ENCODE measurements around the gene CPNE8.
"Not testable (repeated sequence)": the region's sequence is repeated elsewhere in the genome, so short reads cannot be mapped to it uniquely, and the experiment has no call there.

CPNE8 gene

DNA sequence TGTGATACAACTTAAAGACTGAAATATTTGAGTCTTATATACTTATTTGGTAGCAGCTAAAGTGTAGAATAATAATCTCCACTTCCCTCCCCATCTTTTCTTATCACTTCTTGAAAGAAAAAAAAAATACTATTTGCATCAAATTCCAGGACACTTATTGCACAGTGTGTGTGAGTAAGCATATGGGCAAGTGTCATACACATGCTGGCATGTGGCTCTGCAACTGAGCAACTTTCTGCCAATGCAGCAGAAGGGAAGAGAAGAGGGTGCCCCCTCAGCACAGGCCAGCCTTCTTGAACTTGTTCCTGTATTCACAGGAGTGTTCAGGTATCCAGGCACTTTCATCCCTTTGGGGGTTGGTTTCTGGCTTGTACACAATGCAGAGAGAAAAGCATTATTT lies 145.8 kb downstream of the CPNE8 start:
- Histone ChIP-seq H4K20me1 (no peaks in the 10 kb centered on the region), H3K9me3 (no peaks in the 10 kb centered on the region), H3K27ac (no peak overlapping the region), H3K4me2 (no peak overlapping the region), H3K36me3 (no peaks in the 10 kb centered on the region), H3K27me3 (no peaks in the 10 kb centered on the region), H3K4me1 (no peaks in the 10 kb centered on the region), H3K9ac (no peak overlapping the region), H3K4me3 (no peak overlapping the region)
- no peak for TF ChIP-seq Cebpa-rat (IDR thresholded peaks at IDR 0.05)

DNA sequence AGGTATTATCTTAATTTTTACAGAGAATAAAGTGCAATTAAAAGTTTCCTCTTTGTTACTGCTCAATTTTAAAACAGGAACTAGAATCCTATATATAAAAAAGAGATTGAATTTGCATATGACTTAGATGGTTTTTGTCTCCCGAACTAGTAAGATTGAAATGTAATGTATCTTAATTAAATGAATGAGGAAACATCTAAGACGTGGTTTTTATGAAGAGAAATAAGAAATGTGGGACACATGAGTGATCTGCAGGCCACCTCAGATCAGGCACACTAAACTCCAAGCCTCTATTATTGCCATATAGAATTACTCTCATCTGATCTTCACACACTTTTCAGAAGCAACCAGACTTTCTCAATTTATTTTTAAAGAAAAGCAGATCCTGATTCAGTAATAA lies 158.6 kb downstream of the CPNE8 start:
- H3K9ac ChIP-seq = no peak overlapping the region
- no peaks in the 10 kb centered on the region for H3K36me3 ChIP-seq
- H3K27ac ChIP-seq = no peak overlapping the region
- no peaks in the 10 kb centered on the region for H3K27me3 ChIP-seq
- H3K9me3 ChIP-seq = peaks cover 7% of the 10 kb centered on the region; the same call in 1 of the 2 replicates
- H3K4me1 ChIP-seq = no peaks in the 10 kb centered on the region
- H3K4me2 ChIP-seq = no peak overlapping the region
- H3K4me3 ChIP-seq = no peak overlapping the region
- no peaks in the 10 kb centered on the region for H4K20me1 ChIP-seq
- TF ChIP-seq Cebpa-rat (IDR thresholded peaks at IDR 0.05) = no peak

DNA sequence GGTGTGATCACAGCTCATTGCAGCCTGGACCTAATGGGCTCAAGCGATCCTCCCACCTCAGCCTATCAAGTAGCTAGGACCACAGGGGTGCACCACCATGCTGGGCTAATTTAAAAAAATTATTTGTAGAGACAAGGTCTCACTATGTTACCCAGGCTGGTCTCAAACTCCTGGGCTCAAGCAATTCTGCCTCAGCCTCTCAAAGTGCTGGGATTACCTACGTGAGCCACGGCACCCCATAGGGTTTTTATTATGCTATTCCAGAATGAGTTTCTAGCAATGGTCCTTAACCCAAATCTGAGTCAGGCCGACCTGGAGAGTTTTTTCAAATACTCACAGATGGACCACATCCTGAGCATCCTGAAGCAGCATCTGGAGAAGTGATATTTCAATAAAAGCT lies 159.8 kb downstream of the CPNE8 start:
- Histone ChIP-seq H4K20me1 (no peaks in the 10 kb centered on the region), H3K9ac (no peak overlapping the region), H3K27ac (no peak overlapping the region), H3K36me3 (no peaks in the 10 kb centered on the region), H3K27me3 (no peaks in the 10 kb centered on the region), H3K9me3 (peaks cover 7% of the 10 kb centered on the region; the same call in 1 of the 2 replicates), H3K4me2 (no peak overlapping the region), H3K4me3 (no peak overlapping the region), H3K4me1 (no peaks in the 10 kb centered on the region)
- no peak for TF ChIP-seq Cebpa-rat (IDR thresholded peaks at IDR 0.05)

DNA sequence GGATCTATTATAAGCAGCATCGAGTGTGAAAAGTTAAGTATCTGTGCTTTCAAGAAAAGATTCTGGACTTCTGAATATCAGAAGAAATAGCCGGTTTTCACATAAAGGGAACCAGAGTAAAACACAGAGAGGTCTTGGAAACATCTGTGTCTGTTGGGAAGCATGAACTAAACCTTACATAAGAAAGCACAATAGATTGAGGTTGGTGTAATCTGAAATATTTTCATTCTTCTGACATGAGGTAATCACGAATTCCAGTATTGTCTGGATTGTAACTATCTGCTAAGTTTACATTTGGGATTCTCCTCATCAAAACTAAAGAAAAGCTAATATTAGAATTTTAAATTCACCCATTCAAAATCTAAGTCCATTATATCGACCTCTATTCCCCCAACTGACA lies 161.3 kb downstream of the CPNE8 start:
- Histone ChIP-seq H3K9ac (no peak overlapping the region), H4K20me1 (no peaks in the 10 kb centered on the region), H3K27me3 (no peaks in the 10 kb centered on the region), H3K36me3 (no peaks in the 10 kb centered on the region), H3K9me3 (no peaks in the 10 kb centered on the region), H3K4me1 (no peaks in the 10 kb centered on the region), H3K4me3 (no peak overlapping the region), H3K27ac (no peak overlapping the region), H3K4me2 (no peak overlapping the region)
- TF ChIP-seq Cebpa-rat (IDR thresholded peaks at IDR 0.05) = no peak

DNA sequence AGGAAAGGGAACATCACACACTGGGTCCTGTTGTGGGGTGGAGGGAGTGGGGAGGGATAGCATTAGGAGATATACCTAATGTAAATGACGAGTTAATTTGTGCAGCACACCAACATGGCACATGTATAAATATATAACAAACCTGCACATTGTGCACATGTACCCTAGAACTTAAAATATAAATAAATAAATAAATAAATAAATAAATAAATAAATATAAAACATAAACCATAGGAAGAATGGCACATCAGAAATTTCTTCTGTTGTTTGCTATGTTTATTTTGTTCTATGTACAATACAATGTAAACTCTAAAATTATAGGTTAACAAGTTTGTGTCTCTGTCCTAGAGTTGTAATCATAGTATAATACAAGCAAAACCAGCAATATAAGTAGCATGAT lies 162.9 kb downstream of the CPNE8 start:
- not testable (repeated sequence) for H4K20me1 ChIP-seq

DNA sequence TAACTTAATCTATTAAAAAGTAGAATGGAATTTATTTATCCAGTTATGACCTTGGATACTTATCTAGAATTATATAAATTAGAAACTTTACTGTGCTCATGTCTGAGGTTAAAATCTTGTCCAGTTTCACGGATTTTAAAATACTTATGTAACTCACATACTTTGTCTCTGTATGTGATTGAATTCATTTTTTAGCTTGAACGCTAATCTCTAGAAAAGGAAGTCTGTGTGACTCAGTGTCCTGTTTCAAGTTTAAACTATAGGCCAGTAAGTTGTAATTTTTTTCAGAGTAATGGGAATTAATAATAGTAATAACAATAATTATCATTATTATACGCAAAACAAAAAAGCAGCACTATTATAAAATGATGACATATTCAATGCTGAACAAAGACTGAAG lies 168.6 kb downstream of the CPNE8 start:
- no peak for TF ChIP-seq Cebpa-rat (IDR thresholded peaks at IDR 0.05)
- H3K4me3 ChIP-seq = no peak overlapping the region

More for the DNA sequence above, 162.9 kb downstream of the CPNE8 start:
- H3K27me3 ChIP-seq, H3K4me1 ChIP-seq, H3K4me3 ChIP-seq, H3K36me3 ChIP-seq, H3K27ac ChIP-seq, H3K4me2 ChIP-seq, H3K9ac ChIP-seq, H3K9me3 ChIP-seq: not testable (repeated sequence)

DNA sequence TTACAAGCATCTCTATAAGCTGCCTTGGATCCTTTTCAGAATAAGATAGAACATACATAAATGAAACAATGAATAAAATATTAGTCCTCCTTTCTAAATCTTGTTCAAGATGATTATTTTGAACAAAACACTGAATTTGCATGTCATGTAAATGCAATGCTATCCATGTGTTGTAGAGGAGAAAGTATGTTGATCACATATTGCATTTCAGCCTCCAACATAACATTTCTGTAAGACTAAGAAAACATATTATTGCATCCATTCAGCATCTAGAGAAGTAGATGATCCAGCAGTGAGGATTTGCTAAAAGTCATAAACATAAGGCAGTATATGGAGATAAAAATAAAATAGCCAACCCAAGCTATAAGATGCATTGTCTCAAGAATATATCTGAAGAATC lies 172.6 kb downstream of the CPNE8 start:
- no peaks in the 10 kb centered on the region for H3K27me3 ChIP-seq
- H3K4me3 ChIP-seq = no peak overlapping the region
- no peak overlapping the region for H3K9ac ChIP-seq
- H4K20me1 ChIP-seq = no peaks in the 10 kb centered on the region
- no peak for TF ChIP-seq Cebpa-rat (IDR thresholded peaks at IDR 0.05)
- H3K27ac ChIP-seq = no peak overlapping the region
- no peaks in the 10 kb centered on the region for H3K9me3 ChIP-seq
- no peaks in the 10 kb centered on the region for H3K36me3 ChIP-seq
- peaks cover 7% of the 10 kb centered on the region for H3K4me1 ChIP-seq
- H3K4me2 ChIP-seq = no peak overlapping the region

More for the DNA sequence above, 168.6 kb downstream of the CPNE8 start:
- H4K20me1 ChIP-seq = no peaks in the 10 kb centered on the region
- H3K9me3 ChIP-seq = no peaks in the 10 kb centered on the region
- no peak overlapping the region for H3K9ac ChIP-seq
- no peaks in the 10 kb centered on the region for H3K27me3 ChIP-seq
- no peaks in the 10 kb centered on the region for H3K36me3 ChIP-seq
- H3K4me1 ChIP-seq = no peaks in the 10 kb centered on the region
- H3K27ac ChIP-seq = no peak overlapping the region
- no peak overlapping the region for H3K4me2 ChIP-seq

DNA sequence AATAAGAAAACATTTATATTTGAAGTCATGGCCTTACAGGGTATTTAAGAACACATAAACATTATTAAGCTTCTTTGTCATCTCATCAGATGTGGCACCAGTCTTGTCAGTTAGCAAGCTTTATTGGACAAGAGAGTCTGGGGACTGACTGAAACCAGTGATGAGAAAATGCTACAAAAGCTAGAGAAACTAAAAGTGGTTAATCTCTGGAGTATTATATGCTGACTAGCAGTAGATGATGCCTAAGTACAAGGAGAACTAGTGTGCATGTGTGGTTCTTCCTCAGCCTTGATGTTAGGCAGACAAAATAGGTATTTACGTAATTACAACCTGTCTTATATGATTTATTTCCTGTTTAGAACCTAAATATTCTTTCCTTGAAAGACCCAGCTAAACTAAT lies 176.5 kb downstream of the CPNE8 start:
- Histone ChIP-seq H3K4me2 (no peak overlapping the region), H3K27ac (no peak overlapping the region), H3K4me3 (no peak overlapping the region), H3K9me3 (no peaks in the 10 kb centered on the region), H3K27me3 (no peaks in the 10 kb centered on the region), H3K36me3 (no peaks in the 10 kb centered on the region), H4K20me1 (no peaks in the 10 kb centered on the region), H3K9ac (no peak overlapping the region), H3K4me1 (peaks cover 18% of the 10 kb centered on the region)
- no peak for TF ChIP-seq Cebpa-rat (IDR thresholded peaks at IDR 0.05)

DNA sequence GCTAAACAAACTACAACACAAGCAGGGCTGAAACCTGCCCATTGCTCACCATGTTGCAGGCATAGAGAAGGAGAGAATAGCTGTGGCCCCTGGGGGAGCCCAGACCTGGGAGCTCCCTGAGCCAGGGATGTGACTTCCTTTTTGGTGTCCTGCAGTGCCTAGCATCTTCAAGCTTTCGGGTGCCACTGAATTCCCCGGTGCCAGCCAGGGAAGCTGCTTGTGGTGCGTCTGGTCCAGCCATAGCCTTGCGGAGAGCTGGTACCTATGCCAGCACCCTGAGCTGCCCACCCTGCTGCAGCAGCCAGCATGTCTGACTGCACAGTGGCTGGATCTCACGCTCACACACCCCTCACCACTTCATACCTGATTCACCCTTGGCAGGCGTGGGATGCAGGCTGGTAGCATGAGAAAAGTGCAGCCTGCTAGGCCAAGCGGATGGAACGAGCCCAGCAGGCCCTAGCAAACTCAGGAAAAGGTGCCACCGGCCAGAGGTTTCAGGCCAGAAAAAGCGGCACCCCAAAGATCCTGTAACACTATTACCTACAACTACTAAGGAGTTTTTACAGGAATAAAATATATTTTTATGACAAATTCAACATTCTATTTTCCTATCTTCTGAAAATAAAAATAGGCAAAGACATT lies 183.7 kb downstream of the CPNE8 start:
- H3K9ac ChIP-seq = no peak overlapping the region
- no peak for TF ChIP-seq Cebpa-rat (IDR thresholded peaks at IDR 0.05)

DNA sequence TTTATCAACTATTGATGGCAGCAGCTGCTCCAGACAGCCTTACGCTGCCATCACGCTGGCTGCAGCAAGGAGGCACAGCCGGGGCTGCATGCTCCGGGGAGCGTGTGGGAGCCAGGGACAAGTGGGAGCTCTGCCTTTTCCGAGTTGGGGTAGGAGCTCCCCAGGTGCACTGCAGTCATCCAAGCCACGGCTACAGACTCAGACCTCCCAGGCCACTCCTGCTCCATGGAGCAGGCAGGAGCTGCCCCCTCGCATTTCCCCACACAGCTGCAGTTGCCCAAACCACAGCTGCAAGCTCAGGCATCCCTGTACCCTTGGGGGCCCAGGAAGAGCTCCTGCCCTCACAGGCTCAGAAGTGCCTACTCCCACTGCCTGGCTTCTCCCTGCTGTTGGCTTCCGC lies 184.7 kb downstream of the CPNE8 start:
- no peaks in the 10 kb centered on the region for H3K36me3 ChIP-seq
- no peak overlapping the region for H3K4me2 ChIP-seq
- H3K27me3 ChIP-seq = no peaks in the 10 kb centered on the region
- no peaks in the 10 kb centered on the region for H4K20me1 ChIP-seq
- no peak overlapping the region for H3K4me3 ChIP-seq
- H3K27ac ChIP-seq = no peak overlapping the region
- peaks cover 11% of the 10 kb centered on the region for H3K4me1 ChIP-seq
- H3K9ac ChIP-seq = no peak overlapping the region
- peaks cover 7% of the 10 kb centered on the region; the same call in 1 of the 2 replicates for H3K9me3 ChIP-seq
- TF ChIP-seq Cebpa-rat (IDR thresholded peaks at IDR 0.05) = no peak

More for the DNA sequence above, 183.7 kb downstream of the CPNE8 start:
- H3K4me1 ChIP-seq = peaks cover 11% of the 10 kb centered on the region
- no peak overlapping the region for H3K27ac ChIP-seq
- peaks cover 7% of the 10 kb centered on the region; the same call in 1 of the 2 replicates for H3K9me3 ChIP-seq
- no peak overlapping the region for H3K4me2 ChIP-seq
- no peak overlapping the region for H3K4me3 ChIP-seq
- H4K20me1 ChIP-seq = no peaks in the 10 kb centered on the region
- H3K36me3 ChIP-seq = no peaks in the 10 kb centered on the region
- H3K27me3 ChIP-seq = no peaks in the 10 kb centered on the region

DNA sequence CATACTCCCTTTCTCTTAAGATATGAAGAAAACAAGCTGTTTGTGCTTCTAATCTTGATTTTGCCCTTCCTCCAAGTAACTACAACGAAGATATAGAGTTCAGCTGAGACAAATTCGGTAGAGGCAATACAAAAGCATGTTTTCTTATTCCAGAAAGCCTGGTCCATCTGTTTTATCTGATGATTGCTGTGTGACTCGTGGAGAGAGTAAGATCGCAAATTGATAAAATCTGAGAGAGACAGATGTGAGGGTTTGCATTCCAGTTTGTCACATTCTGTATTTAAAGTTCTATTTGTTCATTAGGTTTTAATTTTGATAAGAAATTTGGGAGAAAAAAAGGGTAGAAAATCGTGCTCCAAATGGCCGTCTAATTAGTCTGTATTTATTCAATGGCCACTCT lies 192.1 kb downstream of the CPNE8 start:
- Histone ChIP-seq H3K4me3 (no peak overlapping the region), H3K4me1 (no peaks in the 10 kb centered on the region), H3K27me3 (no peaks in the 10 kb centered on the region), H3K9me3 (no peaks in the 10 kb centered on the region), H4K20me1 (no peaks in the 10 kb centered on the region), H3K27ac (no peak overlapping the region), H3K9ac (no peak overlapping the region), H3K36me3 (no peaks in the 10 kb centered on the region), H3K4me2 (no peak overlapping the region)
- no peak for TF ChIP-seq Cebpa-rat (IDR thresholded peaks at IDR 0.05)
